Naive thymus-derived CD4-positive, alpha-beta T cell (primary cell): ENCODE data around the gene SLC37A1. TPM values are rescaled to one million over a fixed set of nuclear protein-coding genes. Genes with fewer than 3 reads are reported as not detected.

Experiments used
- ATAC-seq: fragments of 150-1000 bp; cut with Tn5 transposase; 2 replicates; pipeline ENCODE4 v1.10.0; 2021; ENCODE audit warnings: mild to moderate bottlenecking, moderate library complexity
- CTCF ChIA-PET: fragments of 350-600 bp; sonication (Branson Sonifier 250); formaldehyde crosslinking; loops from one replicate; lab custom pipeline; 2021; ENCODE audit warnings: antibody characterized with exemption; lab: Charles Lee
- POLR2A ChIA-PET: fragments of 350-600 bp; sonication (Branson Sonifier 250); formaldehyde crosslinking; loops from one replicate; lab custom pipeline; 2021; ENCODE audit warnings: antibody characterized with exemption, inconsistent platforms; lab: Charles Lee
- DNase-seq, 9 donors: peaks; one replicate each; pipeline versions ENCODE4 v3.0.0 to v3.0.0-alpha.2; 2020 to 2022; ENCODE audit warnings: mixed read lengths in 1 of 9
- H3K27ac ChIP-seq: one replicate; pipeline ENCODE4 v1.7.0; 2013; ENCODE audit warnings: mild to moderate bottlenecking, low read depth, low read length, moderate library complexity
- H3K27me3 ChIP-seq, 2 donors: one replicate each; pipeline ENCODE4 v1.7.0; 2013; ENCODE audit warnings: low read length in 2 of 2, mild to moderate bottlenecking in 2 of 2, moderate library complexity in 2 of 2; ENCODE audit not compliant: control insufficient read depth in 2 of 2, insufficient read depth in 2 of 2
- H3K36me3 ChIP-seq, 3 experiments: 1 replicate in 2 of 3; 2 replicates in 1 of 3; pipeline ENCODE4 v1.7.0; 2013; ENCODE audit warnings: low read length in 3 of 3, mild to moderate bottlenecking in 3 of 3, moderate library complexity in 1 of 3; ENCODE audit not compliant: insufficient read depth in 3 of 3, control insufficient read depth in 2 of 3
- H3K4me1 ChIP-seq, 2 donors: one replicate each; pipeline ENCODE4 v1.7.0; 2013; ENCODE audit warnings: low read length in 2 of 2, mild to moderate bottlenecking in 2 of 2, moderate library complexity in 1 of 2; ENCODE audit not compliant: control insufficient read depth in 2 of 2, insufficient read depth in 2 of 2
- H3K4me3 ChIP-seq: 2 replicates; pipeline ENCODE4 v1.7.0; 2013; ENCODE audit warnings: mild to moderate bottlenecking, low read length
- H3K9me3 ChIP-seq, 3 experiments: 1 replicate in 2 of 3; 2 replicates in 1 of 3; pipeline ENCODE4 v1.7.0; 2013; ENCODE audit warnings: low read length in 3 of 3; ENCODE audit not compliant: control insufficient read depth in 2 of 3
- H3K27ac Mint-ChIP-seq, 9 donors: one replicate each; pipeline ENCODE4 v1.8.0; 2020 to 2022; ENCODE audit warnings: mixed read lengths in 9 of 9, mild to moderate bottlenecking in 8 of 9, moderate library complexity in 5 of 9, inconsistent platforms in 2 of 9
- H3K27me3 Mint-ChIP-seq, 5 donors: one replicate each; pipeline ENCODE4 v1.8.0; 2021 to 2022; ENCODE audit warnings: mixed read lengths in 5 of 5, mild to moderate bottlenecking in 1 of 5
- H3K36me3 Mint-ChIP-seq, 5 donors: one replicate each; pipeline ENCODE4 v1.8.0; 2020 to 2022; ENCODE audit warnings: mixed read lengths in 5 of 5, mild to moderate bottlenecking in 3 of 5, inconsistent platforms in 1 of 5
- H3K4me1 Mint-ChIP-seq, 7 donors: one replicate each; pipeline ENCODE4 v1.8.0; 2020 to 2022; ENCODE audit warnings: mixed read lengths in 7 of 7, mild to moderate bottlenecking in 3 of 7, inconsistent platforms in 1 of 7
- H3K4me3 Mint-ChIP-seq, 10 donors: one replicate each; pipeline ENCODE4 v1.8.0; 2020 to 2022; ENCODE audit warnings: mild to moderate bottlenecking in 10 of 10, mixed read lengths in 10 of 10, moderate library complexity in 6 of 10, inconsistent platforms in 2 of 10
- H3K9me3 Mint-ChIP-seq, 11 donors: one replicate each; pipeline ENCODE4 v1.8.0; 2020 to 2022; ENCODE audit warnings: mixed read lengths in 11 of 11, mild to moderate bottlenecking in 4 of 11, inconsistent platforms in 1 of 11, moderate library complexity in 1 of 11
- intact Hi-C, 2 donors: fragments of 100-400 bp; cut with micrococcal nuclease; formaldehyde crosslinking; loops; one replicate each; pipeline ENCODE4 v1.15.1; 2023
- polyA plus RNA-seq, 2 donors: library from polyadenylated mRNA; unstranded; fragments of 300-500 nt; fragmentation: Illumina TruSeq; gene quantifications; one replicate each; pipeline ENCODE4 v1.2.3, GENCODE V29; 2021
- total RNA-seq, 6 experiments: library from RNA in 5 of 6; stranded (reverse) in 5 of 6; gene quantifications; 1 replicate in 5 of 6; 2 replicates in 1 of 6; pipeline ENCODE4 v1.2.3 and lab custom pipeline; 2021 to 2026

Gene SLC37A1
- total and polyA plus RNA-seq, 7 experiments from 2014 or later = 4.4 to 23.2 (median 15.8) TPM

- Histone ChIP-seq H3K4me1 (peaks cover 12 to 35% of the 10 kb centered on the region in 2 donors), H3K27me3 (no peaks in the 10 kb centered on the region), H3K9me3 (no peaks in the 10 kb centered on the region), H3K4me3 (no peak overlapping the region), H3K36me3 (no peaks in the 10 kb centered on the region), H3K27ac (no peak overlapping the region)
- DNase-seq = no peak
- intact Hi-C loops = no loop called here
- ATAC-seq = no peak
- Mint-ChIP-seq H3K36me3 (no peaks in the 10 kb centered on the region), H3K27me3 (peaks cover 0 to 38% (median 0%) of the 10 kb centered on the region in 5 donors), H3K4me3 (no peak overlapping the region), H3K4me1 (peaks cover under 1 to 9% (median 2%) of the 10 kb centered on the region in 7 donors), H3K27ac (peak overlapping the region in 2 of 9 donors; percentile 19 to 63), H3K9me3 (peaks cover 0 to under 1% (median 0%) of the 10 kb centered on the region in 11 donors)
- POLR2A ChIA-PET = no interaction called here
- CTCF ChIA-PET = no interaction called here
These were observed 105.1 kb downstream of the SLC37A1 start for GRCh38 chr21:42618707-42619102.

GRCh38 chr21:42619166-42619565 is 105.5 kb downstream of the SLC37A1 start:
- H3K27ac Mint-ChIP-seq = peak overlapping the region in 1 of 9 donors; percentile 63
- H3K4me3 Mint-ChIP-seq = no peak overlapping the region
- intact Hi-C loops = no loop called here
- no peaks in the 10 kb centered on the region for H3K9me3 ChIP-seq
- no peaks in the 10 kb centered on the region for H3K36me3 ChIP-seq
- no peak overlapping the region for H3K27ac ChIP-seq
- ChIA-PET POLR2A (no interaction called here), CTCF (no interaction called here)
- DNase-seq (no peak), ATAC-seq (no peak)
- H3K4me1 ChIP-seq = peaks cover 10 to 30% of the 10 kb centered on the region in 2 donors
- no peaks in the 10 kb centered on the region for H3K9me3 Mint-ChIP-seq
- H3K36me3 Mint-ChIP-seq = no peaks in the 10 kb centered on the region
- no peaks in the 10 kb centered on the region for H3K27me3 ChIP-seq
- peaks cover 0 to 9% (median 5%) of the 10 kb centered on the region in 7 donors for H3K4me1 Mint-ChIP-seq
- H3K4me3 ChIP-seq = no peak overlapping the region
- peaks cover 0 to 43% (median 0%) of the 10 kb centered on the region in 5 donors for H3K27me3 Mint-ChIP-seq

- CTCF ChIA-PET = no interaction called here
- no peak overlapping the region for H3K4me3 ChIP-seq
- no peak for ATAC-seq
- Mint-ChIP-seq H3K36me3 (no peaks in the 10 kb centered on the region), H3K4me3 (no peak overlapping the region), H3K27me3 (peaks cover 0 to 49% (median 0%) of the 10 kb centered on the region in 5 donors), H3K9me3 (no peaks in the 10 kb centered on the region), H3K27ac (no peak overlapping the region), H3K4me1 (peaks cover 0 to 9% (median 3%) of the 10 kb centered on the region in 7 donors)
- H3K27ac ChIP-seq = no peak overlapping the region
- H3K9me3 ChIP-seq = no peaks in the 10 kb centered on the region
- no peak for DNase-seq
- H3K27me3 ChIP-seq = no peaks in the 10 kb centered on the region
- intact Hi-C loops = no loop called here
- H3K4me1 ChIP-seq = peaks cover 3 to 23% of the 10 kb centered on the region in 2 donors
- no peaks in the 10 kb centered on the region for H3K36me3 ChIP-seq
- POLR2A ChIA-PET = no interaction called here
These were observed 106.2 kb downstream of the SLC37A1 start for GRCh38 chr21:42619841-42620240.

- H3K27ac Mint-ChIP-seq = no peak overlapping the region
- ATAC-seq (no peak), DNase-seq (no peak)
- intact Hi-C loops = no loop called here
- peaks cover 0 to 9% (median 3%) of the 10 kb centered on the region in 7 donors for H3K4me1 Mint-ChIP-seq
- H3K4me3 Mint-ChIP-seq = no peak overlapping the region
- H3K36me3 Mint-ChIP-seq = no peaks in the 10 kb centered on the region
- H3K9me3 ChIP-seq = no peaks in the 10 kb centered on the region
- H3K27me3 ChIP-seq = no peaks in the 10 kb centered on the region
- H3K9me3 Mint-ChIP-seq = no peaks in the 10 kb centered on the region
- POLR2A ChIA-PET = no interaction called here
- H3K4me1 ChIP-seq = peaks cover 0 to 9% of the 10 kb centered on the region in 2 donors
- no peaks in the 10 kb centered on the region for H3K36me3 ChIP-seq
- H3K27ac ChIP-seq = no peak overlapping the region
- H3K4me3 ChIP-seq = no peak overlapping the region
- CTCF ChIA-PET = interaction anchor here (0.7 kb wide), 1 partner anchor 29 kb away, joined by 3 read pairs; no protein-coding TSS in a partner anchor
- H3K27me3 Mint-ChIP-seq = peaks cover 0 to 58% (median 0%) of the 10 kb centered on the region in 5 donors
These were observed 107.6 kb downstream of the SLC37A1 start for GRCh38 chr21:42621166-42621818.

- Histone ChIP-seq H3K27me3 (no peaks in the 10 kb centered on the region), H3K36me3 (no peaks in the 10 kb centered on the region), H3K4me3 (no peak overlapping the region), H3K9me3 (no peaks in the 10 kb centered on the region), H3K27ac (no peak overlapping the region), H3K4me1 (peaks cover 0 to 7% of the 10 kb centered on the region in 2 donors)
- ChIA-PET POLR2A (no interaction called here), CTCF (no interaction called here)
- H3K27me3 Mint-ChIP-seq = peaks cover 0 to 58% (median 0%) of the 10 kb centered on the region in 5 donors
- intact Hi-C loops = no loop called here
- H3K4me3 Mint-ChIP-seq = no peak overlapping the region
- DNase-seq (no peak), ATAC-seq (no peak)
- no peaks in the 10 kb centered on the region for H3K9me3 Mint-ChIP-seq
- H3K4me1 Mint-ChIP-seq = peaks cover 0 to 9% (median 3%) of the 10 kb centered on the region in 7 donors
- H3K27ac Mint-ChIP-seq = no peak overlapping the region
- H3K36me3 Mint-ChIP-seq = no peaks in the 10 kb centered on the region
These were observed 108.1 kb downstream of the SLC37A1 start for GRCh38 chr21:42621819-42622177.

- intact Hi-C loops = no loop called here
- Mint-ChIP-seq H3K27ac (no peak overlapping the region), H3K9me3 (no peaks in the 10 kb centered on the region), H3K27me3 (peaks cover 0 to 57% (median 0%) of the 10 kb centered on the region in 5 donors), H3K36me3 (no peaks in the 10 kb centered on the region), H3K4me1 (peaks cover 0 to 9% (median 3%) of the 10 kb centered on the region in 7 donors), H3K4me3 (no peak overlapping the region)
- DNase-seq = no peak
- POLR2A ChIA-PET = no interaction called here
- CTCF ChIA-PET = no interaction called here
- no peak overlapping the region for H3K27ac ChIP-seq
- no peak overlapping the region for H3K4me3 ChIP-seq
- H3K27me3 ChIP-seq = no peaks in the 10 kb centered on the region
- peaks cover 0 to 2% of the 10 kb centered on the region in 2 donors for H3K4me1 ChIP-seq
- no peaks in the 10 kb centered on the region for H3K36me3 ChIP-seq
- ATAC-seq = no peak
- no peaks in the 10 kb centered on the region for H3K9me3 ChIP-seq
These were observed 108.6 kb downstream of the SLC37A1 start for GRCh38 chr21:42622284-42622683.

- ATAC-seq (no peak), DNase-seq (no peak)
- H3K27ac Mint-ChIP-seq = peak overlapping the region in 1 of 9 donors; percentile 26
- H3K4me1 Mint-ChIP-seq = peaks cover 0 to 7% (median 0%) of the 10 kb centered on the region in 7 donors
- H3K27me3 Mint-ChIP-seq = peaks cover 0 to 47% (median 0%) of the 10 kb centered on the region in 5 donors
- no peaks in the 10 kb centered on the region for H3K9me3 ChIP-seq
- ChIA-PET POLR2A (no interaction called here), CTCF (no interaction called here)
- intact Hi-C loops = no loop called here
- no peaks in the 10 kb centered on the region for H3K4me1 ChIP-seq
- no peak overlapping the region for H3K4me3 Mint-ChIP-seq
- H3K36me3 ChIP-seq = no peaks in the 10 kb centered on the region
- H3K27me3 ChIP-seq = no peaks in the 10 kb centered on the region
- H3K4me3 ChIP-seq = no peak overlapping the region
- no peaks in the 10 kb centered on the region for H3K36me3 Mint-ChIP-seq
- H3K27ac ChIP-seq = no peak overlapping the region
- H3K9me3 Mint-ChIP-seq = no peaks in the 10 kb centered on the region
These were observed 110.0 kb downstream of the SLC37A1 start for GRCh38 chr21:42623694-42624093.
